Measurements from ENCODE around the gene SELENOK.

Gene SELENOK

GRCh38 chr3:53841296-53841695 is 50.4 kb downstream of the SELENOK start:
- DNase-seq = no peak

DNA sequence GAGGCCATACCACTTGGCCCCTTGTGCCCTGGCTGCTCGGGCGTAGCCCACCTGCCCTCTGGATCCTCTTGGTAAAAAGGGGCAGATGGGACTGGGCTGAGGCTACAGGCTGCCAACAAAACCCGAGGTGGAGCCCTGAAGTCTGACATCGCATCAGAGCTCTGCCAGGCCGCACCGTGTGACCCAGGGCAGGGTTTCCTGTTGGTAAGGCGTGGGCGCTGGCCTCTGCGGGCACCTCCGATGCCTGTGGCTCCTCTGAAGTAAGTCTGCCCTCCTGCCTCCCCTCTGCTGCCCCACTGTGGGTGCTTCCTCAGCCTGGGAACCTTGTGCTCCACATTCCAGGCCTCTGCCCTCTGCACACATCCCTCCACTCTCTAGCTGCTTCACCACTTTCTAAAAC is 54.3 kb downstream of the SELENOK start:
- DNase-seq = no peak

DNA sequence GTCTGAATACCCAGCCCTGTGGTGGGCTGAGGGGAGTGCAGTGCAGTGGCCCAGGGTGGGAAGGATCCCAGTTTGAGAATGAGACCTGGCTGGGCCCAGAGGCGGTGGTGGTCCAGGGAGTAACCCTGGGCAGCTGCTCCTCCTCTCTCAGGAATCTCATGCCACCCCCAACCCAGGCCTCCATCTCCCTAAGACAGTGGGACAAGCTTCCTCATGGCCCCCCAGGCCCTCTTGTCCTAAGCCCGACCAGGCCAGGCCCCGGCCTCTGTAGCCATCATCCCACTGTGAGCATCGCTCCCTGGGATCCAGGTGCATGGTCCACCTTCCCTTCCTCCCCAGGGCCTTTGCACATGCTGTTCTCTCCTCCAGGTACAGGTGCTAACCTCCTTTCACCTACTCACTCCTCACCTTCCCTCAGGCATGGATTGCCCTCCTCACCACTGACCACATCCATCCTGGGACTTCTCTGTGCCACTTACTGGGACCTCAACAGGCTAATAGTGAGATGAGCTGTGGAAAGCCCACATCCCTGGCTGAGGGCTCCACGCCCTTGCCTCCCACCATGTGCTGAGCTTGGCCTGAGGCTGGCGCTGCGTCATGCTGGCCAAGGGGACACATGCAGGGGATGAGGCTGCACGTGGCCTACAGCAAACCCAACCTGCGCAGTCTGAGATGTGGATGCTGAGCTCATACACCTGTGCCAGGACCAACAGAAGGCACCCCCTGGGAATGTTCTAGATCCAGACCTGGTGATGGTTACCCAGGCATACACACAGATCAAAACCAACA is 55.4 kb downstream of the SELENOK start:
- DNase-seq = no peak

- no peak for DNase-seq
Observed at GRCh38 chr3:53835257-53835656, 56.4 kb downstream of the SELENOK start.

- no peak for DNase-seq
Observed at GRCh38 chr3:53834429-53835095, 57.1 kb downstream of the SELENOK start.
